Smooth muscle cell (in vitro differentiated cells): ENCODE results near the gene OVCA2. TPM values are rescaled to one million over a fixed set of nuclear protein-coding genes. Genes with fewer than 3 reads are reported as not detected.
A peak's percentile ranks its signal among the peaks of the same experiment; 100 is the strongest.

Source experiments
- DNase-seq: peaks from one replicate; lab custom pipeline; 2025; ENCODE audit not compliant: unreplicated experiment; lab: John Stamatoyannopoulos, UW
- H2AFZ ChIP-seq: fragments of 200-600 bp; sonication (generic); 2 replicates; pipeline ENCODE4 v1.6.0; 2016; ENCODE audit warnings: antibody characterized with exemption, low read depth, mild to moderate bottlenecking
- H3F3A ChIP-seq: fragments of 200-600 bp; sonication (generic); 2 replicates; pipeline ENCODE4 v1.6.0; 2017; ENCODE audit warnings: antibody characterized with exemption, low read depth
- H3K27ac ChIP-seq: fragments of 200-600 bp; sonication (generic); 2 replicates; pipeline ENCODE4 v1.5.1; 2016; ENCODE audit warnings: low read depth, mild to moderate bottlenecking
- H3K27me3 ChIP-seq: fragments of 200-600 bp; sonication (generic); 2 replicates; pipeline ENCODE4 v1.6.1; 2016; ENCODE audit warnings: low read depth, mild to moderate bottlenecking
- H3K36me3 ChIP-seq: fragments of 200-600 bp; sonication (generic); 2 replicates; pipeline ENCODE4 v1.5.1; 2016; ENCODE audit warnings: low read depth
- H3K4me1 ChIP-seq: fragments of 200-600 bp; sonication (generic); 2 replicates; pipeline ENCODE4 v1.5.1; 2016; ENCODE audit warnings: low read depth
- H3K4me2 ChIP-seq: fragments of 200-600 bp; sonication (generic); 2 replicates; pipeline ENCODE4 v1.6.0; 2016; ENCODE audit warnings: mild to moderate bottlenecking
- H3K4me3 ChIP-seq: fragments of 200-600 bp; sonication (generic); 2 replicates; pipeline ENCODE4 v1.5.1; 2016; ENCODE audit warnings: mild to moderate bottlenecking
- H3K79me2 ChIP-seq: fragments of 200-600 bp; sonication (generic); 2 replicates; pipeline ENCODE4 v1.6.0; 2016; ENCODE audit warnings: low read depth, mild to moderate bottlenecking
- H3K9ac ChIP-seq: fragments of 200-600 bp; sonication (generic); 2 replicates; pipeline ENCODE4 v1.6.0; 2016; ENCODE audit warnings: low read depth
- H3K9me3 ChIP-seq: fragments of 200-600 bp; sonication (generic); replicated peaks from 2 replicates; pipeline ENCODE4 v1.5.1; 2016; ENCODE audit warnings: low read depth
- H4K20me1 ChIP-seq: fragments of 200-600 bp; sonication (generic); 2 replicates; pipeline ENCODE4 v1.6.0; 2016; ENCODE audit warnings: low read depth
- WGBS: methylation state at CpG from one replicate; pipeline ENCODE4 v1.1.7; 2016; ENCODE audit warnings: low lambda C conversion rate; 5-methylcytosine and 5-hydroxymethylcytosine counted together
- polyA plus RNA-seq: library from polyadenylated mRNA; unstranded; fragments of >200 nt; fragmentation: Nextera tagmentation; extraction: Ambion mirVana; gene quantifications from 2 replicates; pipeline ENCODE4 v1.2.1, GENCODE V29; 2016
- total RNA-seq: library from RNA; depleted of rRNA; stranded (reverse); fragments of >200 nt; gene quantifications from 2 replicates; pipeline ENCODE4 v1.2.3, GENCODE V29; 2014
- TF ChIP-seq, protein P1 (sequence below): fragments of 200-600 bp; sonication (generic); IDR thresholded peaks from 2 replicates; pipeline ENCODE4 v1.5.1; 2017; ENCODE audit warnings: borderline replicate concordance, mild to moderate bottlenecking, antibody characterized with exemption; ENCODE audit not compliant: insufficient read depth, poor library complexity, severe bottlenecking

Gene OVCA2
- total and polyA plus RNA-seq, 2 experiments from 2014 or later = 46.7 to 47.6 TPM

DNA sequence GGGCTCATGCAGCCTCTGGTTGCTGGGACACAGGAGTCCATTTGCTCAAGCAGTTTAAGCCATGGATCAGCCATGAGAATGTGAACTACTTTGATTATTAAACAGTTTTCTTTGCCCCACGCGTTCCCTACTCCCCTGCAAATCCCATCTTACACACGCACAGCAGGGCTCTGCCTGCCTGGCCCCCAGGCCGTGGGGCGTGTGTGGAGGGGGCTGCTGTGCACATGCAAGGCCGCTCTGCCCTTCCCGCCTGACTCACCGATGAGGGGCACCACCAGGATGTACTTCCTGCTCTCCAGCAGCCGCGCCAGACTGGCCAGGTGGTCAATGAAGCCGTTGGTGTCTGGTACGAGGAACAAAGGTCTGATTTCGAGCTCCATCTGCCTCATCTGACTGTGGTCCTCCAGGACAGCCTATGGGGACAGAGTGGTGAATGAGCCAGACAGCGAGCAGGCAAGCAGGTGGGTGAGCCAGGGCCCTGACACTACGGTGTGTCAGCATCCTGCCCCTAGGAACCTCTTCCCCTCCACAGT, 26.8 kb downstream of the OVCA2 start:
- Histone ChIP-seq H3K36me3 (no peaks in the 10 kb centered on the region), H3F3A (peaks cover 15% of the 10 kb centered on the region), H2AFZ (no peak overlapping the region), H3K4me1 (peaks cover 8% of the 10 kb centered on the region), H3K4me3 (no peak overlapping the region), H3K4me2 (peak overlapping the region; percentile 11), H3K79me2 (no peaks in the 10 kb centered on the region), H3K27me3 (no peaks in the 10 kb centered on the region), H3K9ac (peak overlapping the region; percentile 50), H3K27ac (peak overlapping the region; percentile 94), H3K9me3 (no peaks in the 10 kb centered on the region), H4K20me1 (no peaks in the 10 kb centered on the region)
- 20% methylated on average over 15 of the region's 15 CpGs for WGBS
- peak; percentile 42 for DNase-seq
- TF ChIP-seq, protein P1, sequence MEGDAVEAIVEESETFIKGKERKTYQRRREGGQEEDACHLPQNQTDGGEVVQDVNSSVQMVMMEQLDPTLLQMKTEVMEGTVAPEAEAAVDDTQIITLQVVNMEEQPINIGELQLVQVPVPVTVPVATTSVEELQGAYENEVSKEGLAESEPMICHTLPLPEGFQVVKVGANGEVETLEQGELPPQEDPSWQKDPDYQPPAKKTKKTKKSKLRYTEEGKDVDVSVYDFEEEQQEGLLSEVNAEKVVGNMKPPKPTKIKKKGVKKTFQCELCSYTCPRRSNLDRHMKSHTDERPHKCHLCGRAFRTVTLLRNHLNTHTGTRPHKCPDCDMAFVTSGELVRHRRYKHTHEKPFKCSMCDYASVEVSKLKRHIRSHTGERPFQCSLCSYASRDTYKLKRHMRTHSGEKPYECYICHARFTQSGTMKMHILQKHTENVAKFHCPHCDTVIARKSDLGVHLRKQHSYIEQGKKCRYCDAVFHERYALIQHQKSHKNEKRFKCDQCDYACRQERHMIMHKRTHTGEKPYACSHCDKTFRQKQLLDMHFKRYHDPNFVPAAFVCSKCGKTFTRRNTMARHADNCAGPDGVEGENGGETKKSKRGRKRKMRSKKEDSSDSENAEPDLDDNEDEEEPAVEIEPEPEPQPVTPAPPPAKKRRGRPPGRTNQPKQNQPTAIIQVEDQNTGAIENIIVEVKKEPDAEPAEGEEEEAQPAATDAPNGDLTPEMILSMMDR = no peak

DNA sequence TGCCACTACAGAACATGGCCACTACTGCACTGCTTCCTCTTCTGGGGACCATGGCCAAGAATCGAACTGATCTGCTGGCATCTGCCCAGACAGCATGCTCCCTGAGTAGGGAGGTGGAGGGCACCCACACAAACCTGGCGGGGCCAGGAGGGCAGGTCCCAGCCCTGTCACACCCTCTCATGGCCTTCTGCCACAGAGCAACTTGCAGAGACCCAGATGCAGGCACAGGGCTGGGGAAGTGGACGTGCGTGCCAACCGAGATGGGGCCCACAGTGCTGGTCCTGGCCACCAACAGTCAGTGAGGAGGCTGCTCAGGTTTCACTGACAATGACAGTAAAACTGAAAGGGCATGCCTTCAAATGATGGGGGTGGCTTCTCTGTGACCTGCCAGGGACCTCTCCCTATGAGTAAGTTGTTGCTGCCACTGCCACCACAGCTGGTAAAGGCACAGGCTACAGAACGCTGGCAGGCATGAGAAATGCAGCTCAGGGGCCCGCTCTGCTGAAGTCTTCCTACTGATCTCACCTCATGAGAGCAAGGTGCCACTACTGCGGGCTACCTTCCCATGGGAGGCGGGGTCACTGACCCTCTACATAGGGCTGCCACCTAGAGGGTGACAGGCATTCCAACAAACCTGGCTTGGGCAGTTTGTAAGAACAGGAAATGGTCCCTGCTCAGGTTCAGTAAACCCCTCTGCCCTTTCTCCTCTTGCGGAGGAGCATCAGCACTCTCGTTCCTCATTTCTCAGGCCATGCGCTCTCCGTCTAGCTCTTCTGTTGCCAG, 28.6 kb downstream of the OVCA2 start:
- Histone ChIP-seq H3K9ac (no peak overlapping the region), H3K4me1 (peaks cover 8% of the 10 kb centered on the region), H3K27me3 (no peaks in the 10 kb centered on the region), H3F3A (peaks cover 15% of the 10 kb centered on the region), H4K20me1 (no peaks in the 10 kb centered on the region), H3K79me2 (no peaks in the 10 kb centered on the region), H3K9me3 (no peaks in the 10 kb centered on the region), H3K36me3 (no peaks in the 10 kb centered on the region), H2AFZ (no peak overlapping the region), H3K4me3 (no peak overlapping the region), H3K27ac (no peak overlapping the region), H3K4me2 (no peak overlapping the region)
- WGBS = 94% methylated on average over 13 of the region's 13 CpGs
- DNase-seq = no peak
- TF ChIP-seq, protein P1 = no peak

DNA sequence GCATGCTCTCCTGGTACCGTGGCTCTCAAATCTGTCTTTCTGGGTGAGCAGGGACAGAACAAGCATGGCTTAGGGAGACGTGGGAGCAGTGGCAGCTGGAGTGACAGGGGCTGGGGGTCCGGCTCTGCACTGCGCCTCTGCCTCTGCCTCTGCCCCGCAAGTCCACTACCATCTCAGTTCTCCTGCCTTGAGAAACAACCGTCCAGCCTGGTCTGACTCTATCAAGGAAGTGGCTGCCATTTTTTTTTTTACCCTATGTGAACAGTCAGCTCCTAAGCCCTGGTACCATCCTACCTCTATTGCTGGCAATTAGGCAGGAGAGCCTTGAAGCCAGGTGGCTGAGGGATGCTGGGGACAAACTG, 29.2 kb downstream of the OVCA2 start:
- no peak overlapping the region for H3K9ac ChIP-seq

More for the DNA sequence above, 29.2 kb downstream of the OVCA2 start:
- Histone ChIP-seq H3K9me3 (no peaks in the 10 kb centered on the region), H3K27me3 (no peaks in the 10 kb centered on the region), H3K4me3 (no peak overlapping the region), H3K4me2 (no peak overlapping the region), H3K4me1 (peaks cover 8% of the 10 kb centered on the region), H4K20me1 (no peaks in the 10 kb centered on the region), H3K79me2 (no peaks in the 10 kb centered on the region), H2AFZ (no peak overlapping the region), H3K27ac (no peak overlapping the region), H3F3A (peaks cover 15% of the 10 kb centered on the region), H3K36me3 (no peaks in the 10 kb centered on the region)
- no peak for DNase-seq
- 96% methylated on average over 6 of the region's 6 CpGs for WGBS
- TF ChIP-seq, protein P1 = no peak
